ENCODE data around the gene FOXD2. TPM values are rescaled to one million over a fixed set of nuclear protein-coding genes. Genes with fewer than 3 reads are reported as not detected.

Gene FOXD2
- total and polyA plus RNA-seq, 2 donors (not counting 1 experiment from before 2014, with no cell fraction given): 0.24 to 0.37 TPM

- no peaks in the 10 kb centered on the region for H3K9me3 Mint-ChIP-seq (ENCODE audit: insufficient read depth)
- Histone ChIP-seq H4K20me1 (ENCODE audit: control insufficient read depth, insufficient read depth, low read length, poor library complexity, severe bottlenecking) (no peaks in the 10 kb centered on the region), H3K9me3 (ENCODE audit: control extremely low read depth in 1 of 3, control insufficient read depth in 2 of 3, insufficient read depth in 1 of 3, low read length in 2 of 3) (no peaks in the 10 kb centered on the region), H2AFZ (ENCODE audit: insufficient read depth, low read depth, low read length, poor library complexity, severe bottlenecking) (no peak overlapping the region), H3K79me2 (ENCODE audit: control insufficient read depth, insufficient read depth, low read length) (no peaks in the 10 kb centered on the region), H3K27ac (ENCODE audit: low read length in 2 of 2) (no peak overlapping the region), H3K4me1 (ENCODE audit: control insufficient read depth in 2 of 2, insufficient read depth in 2 of 2, low read length in 2 of 2) (peaks cover 0 to 4% of the 10 kb centered on the region in 2 donors), H3K27me3 (replicated peaks in 1 of 4; ENCODE audit: control extremely low read depth in 1 of 4, control insufficient read depth in 3 of 4, insufficient read depth in 4 of 4, low read length in 3 of 4) (peaks cover 0 to 6% (median 0%) of the 10 kb centered on the region in 4 experiments), H3K9ac (ENCODE audit: low read length) (no peak overlapping the region), H3K4me2 (replicated peaks; ENCODE audit: low read depth, low read length, poor library complexity, severe bottlenecking) (no peak overlapping the region), H3K36me3 (replicated peaks in 1 of 2; ENCODE audit: control extremely low read depth in 1 of 2, control insufficient read depth in 1 of 2, extremely low read depth in 1 of 2, insufficient read depth in 2 of 2, low read length in 1 of 2) (no peaks in the 10 kb centered on the region), H3K4me3 (ENCODE audit: control extremely low read depth in 1 of 5, extremely low read depth in 1 of 5, insufficient read depth in 1 of 5, low read depth in 2 of 5, low read length in 4 of 5) (no peak overlapping the region)
- CTCF ChIA-PET: no interaction called here
- POLR2A ChIA-PET: no interaction called here
- H3K27ac Mint-ChIP-seq: no peak overlapping the region
- H3K4me3 Mint-ChIP-seq: no peak overlapping the region
- ATAC-seq (ENCODE audit: low read depth) (no peak), DNase-seq (no peak)
- WGBS (ENCODE audit: insufficient coverage): 100% methylated on average over 2 of the region's 4 CpGs
- H3K27me3 Mint-ChIP-seq: peaks cover 42% of the 10 kb centered on the region
- peaks cover 4% of the 10 kb centered on the region for H3K4me1 Mint-ChIP-seq
- intact Hi-C loops (cut with micrococcal nuclease): no loop called here
- TF ChIP-seq EZH2 (IDR thresholded peaks at IDR 0.05; ENCODE audit: borderline replicate concordance, insufficient read depth, low read depth, low read length, poor library complexity, severe bottlenecking) (no peak), CTCF (IDR thresholded peaks at IDR 0.05) (no peak)
These were observed 35.3 kb upstream of the FOXD2 start for GRCh38 chr1:47402591-47402990.

- H2AFZ ChIP-seq (ENCODE audit: insufficient read depth, low read depth, low read length, poor library complexity, severe bottlenecking): no peak overlapping the region
- H3K4me3 ChIP-seq (ENCODE audit: control extremely low read depth in 1 of 5, extremely low read depth in 1 of 5, insufficient read depth in 1 of 5, low read depth in 2 of 5, low read length in 4 of 5): no peak overlapping the region
- H3K79me2 ChIP-seq (ENCODE audit: control insufficient read depth, insufficient read depth, low read length): no peaks in the 10 kb centered on the region
- DNase-seq (no peak), ATAC-seq (ENCODE audit: low read depth) (no peak)
- H3K4me2 ChIP-seq (replicated peaks; ENCODE audit: low read depth, low read length, poor library complexity, severe bottlenecking): no peak overlapping the region
- no peak overlapping the region for H3K9ac ChIP-seq (ENCODE audit: low read length)
- H3K27me3 ChIP-seq (replicated peaks in 1 of 4; ENCODE audit: control extremely low read depth in 1 of 4, control insufficient read depth in 3 of 4, insufficient read depth in 4 of 4, low read length in 3 of 4): peaks cover 0 to 5% (median 0%) of the 10 kb centered on the region in 4 experiments
- peaks cover 0 to 4% of the 10 kb centered on the region in 2 donors for H3K4me1 ChIP-seq (ENCODE audit: control insufficient read depth in 2 of 2, insufficient read depth in 2 of 2, low read length in 2 of 2)
- H3K9me3 ChIP-seq (ENCODE audit: control extremely low read depth in 1 of 3, control insufficient read depth in 2 of 3, insufficient read depth in 1 of 3, low read length in 2 of 3): no peaks in the 10 kb centered on the region
- Mint-ChIP-seq H3K4me3 (no peak overlapping the region), H3K4me1 (peaks cover 4% of the 10 kb centered on the region), H3K9me3 (ENCODE audit: insufficient read depth) (no peaks in the 10 kb centered on the region), H3K27ac (no peak overlapping the region), H3K27me3 (peaks cover 39% of the 10 kb centered on the region)
- TF ChIP-seq CTCF (IDR thresholded peaks at IDR 0.05) (no peak), EZH2 (IDR thresholded peaks at IDR 0.05; ENCODE audit: borderline replicate concordance, insufficient read depth, low read depth, low read length, poor library complexity, severe bottlenecking) (no peak)
- no peaks in the 10 kb centered on the region for H4K20me1 ChIP-seq (ENCODE audit: control insufficient read depth, insufficient read depth, low read length, poor library complexity, severe bottlenecking)
- 89% methylated on average over 3 of the region's 4 CpGs for WGBS (ENCODE audit: insufficient coverage)
- intact Hi-C loops (cut with micrococcal nuclease): no loop called here
- H3K27ac ChIP-seq (ENCODE audit: low read length in 2 of 2): no peak overlapping the region
- ChIA-PET POLR2A (no interaction called here), CTCF (no interaction called here)
- H3K36me3 ChIP-seq (replicated peaks in 1 of 2; ENCODE audit: control extremely low read depth in 1 of 2, control insufficient read depth in 1 of 2, extremely low read depth in 1 of 2, insufficient read depth in 2 of 2, low read length in 1 of 2): no peaks in the 10 kb centered on the region
These were observed 34.4 kb upstream of the FOXD2 start for GRCh38 chr1:47403321-47403910.
